PC-9 (cell line): ENCODE data around the gene PCDHGA3. TPM values are rescaled to one million over a fixed set of nuclear protein-coding genes. Genes with fewer than 3 reads are reported as not detected.

Experiments
- BruUV-seq: library from RNA; stranded (reverse); fragments of 400-500 nt; replicated peaks from 2 replicates; lab custom pipeline; 2021; lab: Mats Ljungman, UMichigan
- CTCF ChIA-PET: fragments of 300-600 bp; sonication (Branson Sonifier 250); formaldehyde crosslinking; loops from one replicate; lab custom pipeline; 2022; ENCODE audit warnings: antibody characterized with exemption; lab: Charles Lee
- POLR2A ChIA-PET: fragments of 300-600 bp; sonication (Branson Sonifier 250); formaldehyde crosslinking; loops from one replicate; lab custom pipeline; 2022; ENCODE audit warnings: antibody characterized with exemption; ENCODE audit not compliant: unreplicated experiment; lab: Charles Lee
- DNase-seq, 2 experiments: peaks; one replicate each; pipeline versions ENCODE4 v3.0.0 to v3.0.0-alpha.2; 2015 to 2022; ENCODE audit warnings: mixed read lengths in 1 of 2
- H2AFZ ChIP-seq: fragments of 200-600 bp; sonication (generic); 2 replicates; pipeline ENCODE4 v1.8.1; 2017; ENCODE audit warnings: antibody characterized with exemption
- H3F3A ChIP-seq: fragments of 200-600 bp; sonication (generic); 2 replicates; pipeline ENCODE4 v1.8.1; 2017; ENCODE audit warnings: antibody characterized with exemption, mild to moderate bottlenecking, low read depth; ENCODE audit not compliant: insufficient read depth
- H3K27ac ChIP-seq: fragments of 200-600 bp; sonication (generic); 2 replicates; pipeline ENCODE4 v1.6.1; 2016; ENCODE audit warnings: mixed run types
- H3K27me3 ChIP-seq: fragments of 200-600 bp; sonication (generic); 2 replicates; pipeline ENCODE4 v1.6.1; 2016; ENCODE audit warnings: low read depth, mixed run types; ENCODE audit not compliant: insufficient read depth
- H3K36me3 ChIP-seq: fragments of 200-600 bp; sonication (generic); 2 replicates; pipeline ENCODE4 v1.6.1; 2016; ENCODE audit warnings: low read depth, mixed run types
- H3K4me1 ChIP-seq: fragments of 200-600 bp; sonication (generic); replicated peaks from 2 replicates; pipeline ENCODE4 v1.6.1; 2016; ENCODE audit warnings: mixed run types; ENCODE audit not compliant: insufficient read depth
- H3K4me2 ChIP-seq: fragments of 200-600 bp; sonication (generic); 2 replicates; pipeline ENCODE4 v1.6.1; 2017; ENCODE audit warnings: mixed run types
- H3K4me3 ChIP-seq: fragments of 200-600 bp; sonication (generic); 2 replicates; pipeline ENCODE4 v1.6.1; 2016; ENCODE audit warnings: mixed run types
- H3K79me2 ChIP-seq: fragments of 200-600 bp; sonication (generic); 2 replicates; pipeline ENCODE4 v1.6.1; 2017; ENCODE audit warnings: low read depth, mixed run types
- H3K9me2 ChIP-seq: fragments of 200-600 bp; sonication (generic); 2 replicates; pipeline ENCODE4 v1.8.1; 2017; ENCODE audit warnings: mild to moderate bottlenecking; ENCODE audit not compliant: insufficient read depth
- H3K9me3 ChIP-seq: fragments of 200-600 bp; sonication (generic); 2 replicates; pipeline ENCODE4 v1.8.1; 2016; ENCODE audit warnings: low read depth; ENCODE audit not compliant: insufficient read depth
- H4K20me1 ChIP-seq: fragments of 200-600 bp; sonication (generic); 2 replicates; pipeline ENCODE4 v1.8.1; 2017; ENCODE audit not compliant: insufficient read depth
- CTCF ChIP-seq: fragments of 200-600 bp; sonication (generic); conservative IDR thresholded peaks from 2 replicates; pipeline ENCODE4 v1.6.1; 2017; ENCODE audit warnings: mixed run types, antibody characterized with exemption, mild to moderate bottlenecking, moderate library complexity
- EZH2 ChIP-seq: fragments of 200-600 bp; sonication (generic); IDR thresholded peaks from 2 replicates; pipeline ENCODE4 v1.8.0; 2017; ENCODE audit warnings: antibody characterized with exemption, low read depth
- intact Hi-C: fragments of 100-400 bp; cut with micrococcal nuclease; formaldehyde crosslinking; loops from one replicate; pipeline ENCODE4 v1.10.0; 2022; ENCODE audit not compliant: unreplicated experiment
- total RNA-seq: library from RNA; stranded (reverse); gene quantifications from 2 replicates; pipeline ENCODE4 v1.2.3, GENCODE V29; 2021

Gene PCDHGA3
- total RNA-seq, 1 experiment from 2014 or later, result not detected

DNA sequence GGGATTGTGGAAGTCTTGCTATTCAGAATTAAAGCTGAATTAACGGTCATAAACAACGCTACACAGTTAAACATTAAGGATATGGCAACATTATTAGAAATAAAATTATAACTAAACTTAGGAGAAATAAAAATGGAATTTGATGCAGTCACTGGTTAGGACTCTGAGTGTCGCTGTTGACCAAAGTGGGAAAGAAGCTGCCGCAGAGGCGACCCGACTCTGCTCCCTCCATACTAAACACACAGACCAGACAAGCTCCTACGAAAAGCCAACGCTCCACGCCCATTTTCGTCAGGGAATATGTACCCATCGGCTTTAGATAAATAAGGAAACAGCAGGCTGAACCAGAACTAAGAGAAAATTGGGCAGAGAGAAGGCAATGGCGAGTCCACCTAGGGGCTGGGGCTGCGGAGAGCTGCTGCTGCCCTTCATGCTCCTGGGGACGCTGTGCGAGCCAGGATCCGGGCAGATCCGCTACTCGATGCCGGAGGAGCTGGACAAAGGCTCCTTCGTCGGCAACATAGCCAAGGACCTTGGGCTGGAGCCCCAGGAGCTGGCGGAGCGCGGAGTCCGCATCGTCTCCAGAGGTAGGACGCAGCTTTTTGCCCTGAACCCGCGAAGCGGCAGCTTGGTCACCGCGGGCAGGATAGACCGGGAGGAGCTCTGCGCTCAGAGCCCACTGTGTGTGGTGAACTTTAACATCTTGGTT, 20.5 kb downstream of the PCDHGA3 start, which contains the start of gene PCDHGA5:
PCDHGA5 (plus strand) TSS at position 211 of the 709 bp plus-strand sequence; CDS start at position 380, 169 bp downstream.
- no peak within 1 kb of the TSS for H3K27ac ChIP-seq
- no peak within 1 kb of the TSS for H3K4me2 ChIP-seq
- CTCF ChIA-PET, result no interaction called here
- H3K9me2 ChIP-seq, result no peaks in the 10 kb centered on the region
- no peaks in the 10 kb centered on the region for H3K79me2 ChIP-seq
- peaks cover 36% of the 10 kb centered on the region for H3K27me3 ChIP-seq
- no peaks in the 10 kb centered on the region for H3K4me1 ChIP-seq
- H2AFZ ChIP-seq, result no peak within 1 kb of the TSS
- no peaks in the 10 kb centered on the region for H3F3A ChIP-seq
- POLR2A ChIA-PET, result no interaction called here
- H3K4me3 ChIP-seq, result no peak within 1 kb of the TSS
- no TSS peak for BruUV-seq
- no peak for DNase-seq
- no peaks in the 10 kb centered on the region for H3K36me3 ChIP-seq
- H3K9me3 ChIP-seq, result peaks cover 12% of the 10 kb centered on the region; the same call in 1 of the 2 replicates
- no peaks in the 10 kb centered on the region for H4K20me1 ChIP-seq
- no peak for TF ChIP-seq CTCF
- TF ChIP-seq EZH2, result no peak
- intact Hi-C loops, result no loop called here

GRCh38 chr5:141366016-141366896, 22.6 kb downstream of the PCDHGA3 start:
- no peaks in the 10 kb centered on the region for H3K36me3 ChIP-seq
- H3K79me2 ChIP-seq, result no peaks in the 10 kb centered on the region
- ChIA-PET CTCF (no interaction called here), POLR2A (no interaction called here)
- peaks cover 5% of the 10 kb centered on the region; the same call in 1 of the 2 replicates for H3K9me3 ChIP-seq
- no peaks in the 10 kb centered on the region for H3F3A ChIP-seq
- TF ChIP-seq EZH2 (no peak), CTCF (no peak)
- no peak for DNase-seq
- H3K27ac ChIP-seq, result no peak overlapping the region
- BruUV-seq, result no TSS peak
- peaks cover 55% of the 10 kb centered on the region for H3K27me3 ChIP-seq
- H3K9me2 ChIP-seq, result no peaks in the 10 kb centered on the region
- no peak overlapping the region for H2AFZ ChIP-seq
- intact Hi-C loops, result no loop called here
- H4K20me1 ChIP-seq, result no peaks in the 10 kb centered on the region
- H3K4me3 ChIP-seq, result no peak overlapping the region
- H3K4me1 ChIP-seq, result no peaks in the 10 kb centered on the region
- H3K4me2 ChIP-seq, result no peak overlapping the region

DNA sequence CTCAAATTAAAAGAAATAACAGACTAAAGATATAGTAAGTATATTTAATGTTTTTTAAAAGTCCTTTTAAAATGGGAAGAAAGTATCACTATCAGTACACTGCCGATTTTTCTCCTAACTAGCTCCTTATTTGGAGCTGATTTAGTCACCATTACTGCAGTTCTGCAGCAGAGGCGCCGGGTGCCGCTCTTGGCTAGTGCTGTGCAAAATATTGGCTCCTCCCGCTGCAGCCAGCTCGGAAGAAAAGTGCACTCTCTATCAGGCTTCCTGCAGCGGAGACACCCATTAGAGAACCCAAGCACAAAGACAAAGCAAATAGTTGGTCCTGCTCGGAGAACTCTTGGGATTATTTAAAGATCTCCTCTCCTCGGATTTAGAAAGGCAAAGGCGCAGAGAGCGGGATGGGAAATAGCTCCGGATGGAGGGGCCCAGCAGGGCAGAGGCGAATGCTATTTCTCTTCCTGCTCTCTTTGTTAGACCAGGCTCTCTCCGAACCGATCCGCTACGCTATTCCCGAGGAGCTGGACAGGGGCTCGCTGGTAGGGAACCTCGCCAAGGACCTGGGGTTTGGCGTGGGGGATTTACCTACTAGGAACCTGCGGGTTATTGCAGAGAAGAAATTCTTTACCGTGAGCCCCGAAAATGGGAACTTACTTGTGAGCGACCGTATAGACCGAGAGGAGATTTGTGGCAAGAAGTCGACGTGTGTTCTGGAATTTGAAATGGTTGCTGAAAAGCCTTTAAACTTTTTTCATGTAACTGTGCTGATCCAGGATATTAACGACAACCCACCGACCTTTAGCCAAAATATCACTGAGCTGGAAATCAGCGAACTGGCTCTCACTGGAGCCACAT, 26.6 kb downstream of the PCDHGA3 start, which contains the start of gene PCDHGB3:
PCDHGB3 (plus strand) TSS at position 249 of the 855 bp plus-strand sequence; CDS start at position 402, 153 bp downstream.
- no peaks in the 10 kb centered on the region for H3K9me2 ChIP-seq
- TF ChIP-seq CTCF (peak; percentile 29; the same call in 1 of the 2 replicates), EZH2 (no peak)
- BruUV-seq, result no TSS peak
- no peaks in the 10 kb centered on the region for H4K20me1 ChIP-seq
- ChIA-PET POLR2A (no interaction called here), CTCF (interaction anchor here (0.6 to 1.3 kb wide), 7 partner anchors 22 to 222 kb away, joined by 3 to 5 read pairs (median 3); partner anchors contain the start of genes PCDHGA1 and PCDHGA10)
- H3K4me3 ChIP-seq, result no peak within 1 kb of the TSS
- peaks cover 5% of the 10 kb centered on the region; the same call in 1 of the 2 replicates for H3K9me3 ChIP-seq
- DNase-seq, result peak in 1 of 2 experiments; percentile 14
- no peak within 1 kb of the TSS for H3K27ac ChIP-seq
- intact Hi-C loops, result no loop called here
- peak within 1 kb of the TSS; percentile 26; the same call in 1 of the 2 replicates for H3K4me2 ChIP-seq
- H3K79me2 ChIP-seq, result no peaks in the 10 kb centered on the region
- no peaks in the 10 kb centered on the region for H3F3A ChIP-seq
- no peaks in the 10 kb centered on the region for H3K36me3 ChIP-seq
- H3K4me1 ChIP-seq, result no peaks in the 10 kb centered on the region
- peak within 1 kb of the TSS; percentile 69; the same call in 1 of the 2 replicates for H2AFZ ChIP-seq
- H3K27me3 ChIP-seq, result peaks cover 48% of the 10 kb centered on the region
